HK-2 (cell line): ENCODE results near the gene NLGN4X.

Experiments used
- DNase-seq: peaks from one replicate; pipeline ENCODE4 v3.0.0-alpha.2; 2018; ENCODE audit not compliant: unreplicated experiment

Gene NLGN4X

GRCh38 chrX:6228720-6229119 lies at the start of gene NLGN4X:
Gene NLGN4X, minus strand, starts transcription at chrX:6228867. Its CDS starts 77,401 bp downstream, at chrX:6151466.
- DNase-seq = no peak

GRCh38 chrX:6266041-6266440 lies 37.4 kb upstream of the NLGN4X start:
- DNase-seq = no peak

GRCh38 chrX:6262959-6263358 lies 34.3 kb upstream of the NLGN4X start:
- no peak for DNase-seq

GRCh38 chrX:6257025-6257424 lies 28.4 kb upstream of the NLGN4X start:
- DNase-seq = no peak

- no peak for DNase-seq
Observed at GRCh38 chrX:6244666-6245065, 16.0 kb upstream of the NLGN4X start.

GRCh38 chrX:6238576-6238975 lies 9.9 kb upstream of the NLGN4X start:
- DNase-seq = no peak

GRCh38 chrX:6227935-6228334 lies 732 bp downstream of the NLGN4X start:
- no peak for DNase-seq

- no peak for DNase-seq
Observed at GRCh38 chrX:6227453-6227835, 1.2 kb downstream of the NLGN4X start.

GRCh38 chrX:6226596-6227452 lies 1.8 kb downstream of the NLGN4X start:
- no peak for DNase-seq

GRCh38 chrX:6225911-6226595 lies 2.6 kb downstream of the NLGN4X start:
- DNase-seq = no peak

GRCh38 chrX:6225288-6225910 lies 3.3 kb downstream of the NLGN4X start:
- DNase-seq = no peak

- no peak for DNase-seq
Observed at GRCh38 chrX:6223516-6223915, 5.2 kb downstream of the NLGN4X start.

- no peak for DNase-seq
Observed at GRCh38 chrX:6210230-6210629, 18.4 kb downstream of the NLGN4X start.

GRCh38 chrX:6203462-6204215 lies 25.0 kb downstream of the NLGN4X start:
- DNase-seq = no peak

- no peak for DNase-seq
Observed at GRCh38 chrX:6199486-6199885, 29.2 kb downstream of the NLGN4X start.

- DNase-seq = no peak
Observed at GRCh38 chrX:6187256-6187655, 41.4 kb downstream of the NLGN4X start.

- DNase-seq = no peak
Observed at GRCh38 chrX:6184900-6185515, 43.7 kb downstream of the NLGN4X start.

- no peak for DNase-seq
Observed at GRCh38 chrX:6175914-6176313, 52.8 kb downstream of the NLGN4X start.

- no peak for DNase-seq
Observed at GRCh38 chrX:6170424-6170823, 58.2 kb downstream of the NLGN4X start.

- DNase-seq = no peak
Observed at GRCh38 chrX:6169407-6169806, 59.3 kb downstream of the NLGN4X start.

GRCh38 chrX:6163721-6164120 lies 64.9 kb downstream of the NLGN4X start:
- DNase-seq = no peak

- DNase-seq = no peak
Observed at GRCh38 chrX:6159468-6159867, 69.2 kb downstream of the NLGN4X start.
